ENCODE measurements around the gene AMH.
"Not testable (repeated sequence)": the region's sequence is repeated elsewhere in the genome, so short reads cannot be mapped to it uniquely, and the experiment has no call there.

AMH gene

GRCh38 chr19:2249010-2249866, at the start of gene AMH:
Gene AMH (plus strand): TSS chr19:2249323. CDS start chr19:2249333, 10 bp downstream.
- peak within 1 kb of the TSS; percentile 75 for H3K27ac Mint-ChIP-seq
- peaks cover 8 to 21% of the 10 kb centered on the region in 2 donors for H3K27me3 Mint-ChIP-seq
- DNase-seq (no peak), ATAC-seq (replicated peaks) (no peak)
- no peak within 1 kb of the TSS for H3K4me3 Mint-ChIP-seq
- no peaks in the 10 kb centered on the region for H3K9me3 Mint-ChIP-seq
- peaks cover 30 to 38% of the 10 kb centered on the region in 2 donors for H3K36me3 Mint-ChIP-seq
- H3K4me1 Mint-ChIP-seq: peaks cover 14 to 34% of the 10 kb centered on the region in 2 donors

GRCh38 chr19:2199861-2200623, 49.1 kb upstream of the AMH start:
- no peak overlapping the region for H3K4me3 Mint-ChIP-seq
- no peak for ATAC-seq (replicated peaks)

GRCh38 chr19:2200624-2201294, 48.4 kb upstream of the AMH start:
- Mint-ChIP-seq H3K4me1 (peaks cover 25 to 27% of the 10 kb centered on the region in 2 donors), H3K27ac (peak overlapping the region; percentile 47), H3K36me3 (peaks cover 51 to 58% of the 10 kb centered on the region in 2 donors)
- not testable (repeated sequence) for H3K4me3 Mint-ChIP-seq; DNase-seq; H3K9me3 Mint-ChIP-seq; H3K27me3 Mint-ChIP-seq; ATAC-seq (replicated peaks)

More at GRCh38 chr19:2199861-2200623, 49.1 kb upstream of the AMH start:
- H3K27me3 Mint-ChIP-seq: no peaks in the 10 kb centered on the region
- H3K4me1 Mint-ChIP-seq: peaks cover 25 to 27% of the 10 kb centered on the region in 2 donors
- no peak for DNase-seq
- H3K36me3 Mint-ChIP-seq: peaks cover 52 to 56% of the 10 kb centered on the region in 2 donors
- H3K9me3 Mint-ChIP-seq: no peaks in the 10 kb centered on the region
- peak overlapping the region; percentile 47 for H3K27ac Mint-ChIP-seq

GRCh38 chr19:2201473-2202148, 47.5 kb upstream of the AMH start:
- Mint-ChIP-seq H3K36me3 (peaks cover 52 to 60% of the 10 kb centered on the region in 2 donors), H3K27ac (peak overlapping the region; percentile 82), H3K4me1 (peaks cover 24% of the 10 kb centered on the region in 2 donors)

GRCh38 chr19:2202366-2202765, 46.8 kb upstream of the AMH start:
- Mint-ChIP-seq H3K4me3 (no peak overlapping the region), H3K4me1 (peaks cover 16 to 20% of the 10 kb centered on the region in 2 donors), H3K27ac (no peak overlapping the region), H3K27me3 (no peaks in the 10 kb centered on the region), H3K9me3 (no peaks in the 10 kb centered on the region), H3K36me3 (peaks cover 46 to 57% of the 10 kb centered on the region in 2 donors)
- no peak for ATAC-seq (replicated peaks)
- no peak for DNase-seq

More at GRCh38 chr19:2201473-2202148, 47.5 kb upstream of the AMH start:
- ATAC-seq (replicated peaks) (no peak), DNase-seq (no peak)
- H3K27me3 Mint-ChIP-seq: no peaks in the 10 kb centered on the region
- no peaks in the 10 kb centered on the region for H3K9me3 Mint-ChIP-seq
- no peak overlapping the region for H3K4me3 Mint-ChIP-seq

- no peaks in the 10 kb centered on the region for H3K27me3 Mint-ChIP-seq
- H3K36me3 Mint-ChIP-seq: peaks cover 50 to 65% of the 10 kb centered on the region in 2 donors
- DNase-seq (no peak), ATAC-seq (replicated peaks) (no peak)
- no peaks in the 10 kb centered on the region for H3K9me3 Mint-ChIP-seq
- peaks cover 8 to 10% of the 10 kb centered on the region in 2 donors for H3K4me1 Mint-ChIP-seq
- peak overlapping the region; percentile 63 for H3K27ac Mint-ChIP-seq
- no peak overlapping the region for H3K4me3 Mint-ChIP-seq
These were observed 42.1 kb upstream of the AMH start for GRCh38 chr19:2207008-2207407.

- Mint-ChIP-seq H3K9me3 (no peaks in the 10 kb centered on the region), H3K4me1 (peaks cover 8 to 11% of the 10 kb centered on the region in 2 donors), H3K4me3 (no peak overlapping the region), H3K27ac (peak overlapping the region; percentile 81), H3K36me3 (peaks cover 57 to 65% of the 10 kb centered on the region in 2 donors), H3K27me3 (no peaks in the 10 kb centered on the region)
- DNase-seq: no peak
- peak; percentile 33 to 54 for ATAC-seq (replicated peaks)
These were observed 40.9 kb upstream of the AMH start for GRCh38 chr19:2207991-2208860.

GRCh38 chr19:2208975-2209374, 40.1 kb upstream of the AMH start:
- no peak for DNase-seq
- H3K27me3 Mint-ChIP-seq: no peaks in the 10 kb centered on the region
- no peak overlapping the region for H3K27ac Mint-ChIP-seq
- no peak overlapping the region for H3K4me3 Mint-ChIP-seq
- peaks cover 58 to 65% of the 10 kb centered on the region in 2 donors for H3K36me3 Mint-ChIP-seq
- ATAC-seq (replicated peaks): no peak
- no peaks in the 10 kb centered on the region for H3K9me3 Mint-ChIP-seq
- peaks cover 8 to 15% of the 10 kb centered on the region in 2 donors for H3K4me1 Mint-ChIP-seq

- H3K4me1 Mint-ChIP-seq: peaks cover 5 to 12% of the 10 kb centered on the region in 2 donors
- peak overlapping the region; percentile 5 for H3K27ac Mint-ChIP-seq
- DNase-seq (no peak), ATAC-seq (replicated peaks) (no peak)
- H3K9me3 Mint-ChIP-seq: no peaks in the 10 kb centered on the region
- H3K4me3 Mint-ChIP-seq: no peak overlapping the region
- H3K27me3 Mint-ChIP-seq: no peaks in the 10 kb centered on the region
- H3K36me3 Mint-ChIP-seq: peaks cover 55 to 61% of the 10 kb centered on the region in 2 donors
These were observed 39.7 kb upstream of the AMH start for GRCh38 chr19:2209408-2209807.

- DNase-seq: no peak
- no peak overlapping the region for H3K27ac Mint-ChIP-seq
- H3K36me3 Mint-ChIP-seq: peaks cover 55 to 61% of the 10 kb centered on the region in 2 donors
- ATAC-seq (replicated peaks): no peak
- H3K4me3 Mint-ChIP-seq: no peak overlapping the region
- peaks cover 7 to 16% of the 10 kb centered on the region in 2 donors for H3K4me1 Mint-ChIP-seq
- H3K9me3 Mint-ChIP-seq: no peaks in the 10 kb centered on the region
- H3K27me3 Mint-ChIP-seq: no peaks in the 10 kb centered on the region
These were observed 38.9 kb upstream of the AMH start for GRCh38 chr19:2210206-2210605.

GRCh38 chr19:2210987-2211740, 38.0 kb upstream of the AMH start:
- ATAC-seq (replicated peaks) (no peak), DNase-seq (no peak)
- Mint-ChIP-seq H3K4me1 (peaks cover 7 to 26% of the 10 kb centered on the region in 2 donors), H3K9me3 (no peaks in the 10 kb centered on the region), H3K27ac (peak overlapping the region; percentile 79), H3K4me3 (no peak overlapping the region), H3K36me3 (peaks cover 55 to 62% of the 10 kb centered on the region in 2 donors), H3K27me3 (no peaks in the 10 kb centered on the region)

- Mint-ChIP-seq H3K27me3 (no peaks in the 10 kb centered on the region), H3K36me3 (peaks cover 63 to 67% of the 10 kb centered on the region in 2 donors), H3K4me3 (peak overlapping the region in 1 of 2 donors; percentile 14), H3K9me3 (no peaks in the 10 kb centered on the region), H3K4me1 (peaks cover 9 to 33% of the 10 kb centered on the region in 2 donors), H3K27ac (peak overlapping the region; percentile 81)
- no peak for DNase-seq
- no peak for ATAC-seq (replicated peaks)
These were observed 36.0 kb upstream of the AMH start for GRCh38 chr19:2212861-2213711.

All from stimulated activated naive B cell treated with anti-CD40 and anti-IgM and Interleukin-4, amounts not matched to agents 10 μg/mL and 1 μg/mL and 100 μg/mL, for 72 hours (primary cell).